Measurements from ENCODE around the gene PFN2.

GRCh38 chr3:149992416-149993058 lies 21.8 kb upstream of the PFN2 start:
- no peak for TF ChIP-seq CTCF (IDR thresholded peaks at IDR 0.05; ENCODE audit: borderline replicate concordance, extremely low read depth, low read length, poor library complexity, severe bottlenecking)
- TF ChIP-seq EZH2 (IDR thresholded peaks at IDR 0.05; ENCODE audit: borderline replicate concordance, low read depth, low read length, severe bottlenecking): no peak
